ENCODE results near the gene SYNRG.

DNA sequence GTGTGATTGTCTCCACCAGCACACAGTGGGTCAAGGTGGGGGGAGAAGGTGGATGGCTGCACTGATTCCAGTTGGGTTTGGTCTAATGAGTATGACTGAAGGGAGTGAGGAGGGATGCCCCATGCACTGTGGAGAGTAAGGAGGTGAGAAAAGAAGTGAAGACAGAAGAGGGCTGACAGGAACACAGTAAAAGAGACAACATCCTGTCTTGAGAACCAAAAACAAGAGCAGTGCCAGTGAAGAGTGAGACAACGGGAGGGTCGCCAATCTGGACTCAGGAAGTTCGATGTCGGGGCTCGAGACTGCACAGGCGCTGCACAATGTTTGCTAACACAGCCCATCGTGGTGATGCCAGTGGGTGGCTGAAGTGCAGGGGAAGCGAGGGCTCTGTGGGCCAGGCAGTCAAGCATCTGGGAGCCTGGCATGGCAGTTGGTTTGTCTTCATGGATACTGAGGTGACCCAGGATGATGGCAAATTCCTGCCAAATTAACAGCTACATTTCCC is 85.5 kb downstream of the SYNRG start:
- TF ChIP-seq POLR2A (IDR thresholded peaks at IDR 0.05; ENCODE audit: low read depth, low read length) (no peak), MYC (IDR thresholded peaks at IDR 0.05; ENCODE audit: low read depth, low read length) (no peak), POLR2AphosphoS5 (IDR thresholded peaks at IDR 0.05; ENCODE audit: insufficient read depth, low read depth, low read length) (no peak), EZH2 (IDR thresholded peaks at IDR 0.05; ENCODE audit: borderline replicate concordance, low read depth, low read length, severe bottlenecking) (no peak), JUN (IDR thresholded peaks at IDR 0.05; ENCODE audit: borderline replicate concordance, insufficient read depth, insufficient read length, low read depth) (no peak)
- TF ChIP-seq, protein P1, sequence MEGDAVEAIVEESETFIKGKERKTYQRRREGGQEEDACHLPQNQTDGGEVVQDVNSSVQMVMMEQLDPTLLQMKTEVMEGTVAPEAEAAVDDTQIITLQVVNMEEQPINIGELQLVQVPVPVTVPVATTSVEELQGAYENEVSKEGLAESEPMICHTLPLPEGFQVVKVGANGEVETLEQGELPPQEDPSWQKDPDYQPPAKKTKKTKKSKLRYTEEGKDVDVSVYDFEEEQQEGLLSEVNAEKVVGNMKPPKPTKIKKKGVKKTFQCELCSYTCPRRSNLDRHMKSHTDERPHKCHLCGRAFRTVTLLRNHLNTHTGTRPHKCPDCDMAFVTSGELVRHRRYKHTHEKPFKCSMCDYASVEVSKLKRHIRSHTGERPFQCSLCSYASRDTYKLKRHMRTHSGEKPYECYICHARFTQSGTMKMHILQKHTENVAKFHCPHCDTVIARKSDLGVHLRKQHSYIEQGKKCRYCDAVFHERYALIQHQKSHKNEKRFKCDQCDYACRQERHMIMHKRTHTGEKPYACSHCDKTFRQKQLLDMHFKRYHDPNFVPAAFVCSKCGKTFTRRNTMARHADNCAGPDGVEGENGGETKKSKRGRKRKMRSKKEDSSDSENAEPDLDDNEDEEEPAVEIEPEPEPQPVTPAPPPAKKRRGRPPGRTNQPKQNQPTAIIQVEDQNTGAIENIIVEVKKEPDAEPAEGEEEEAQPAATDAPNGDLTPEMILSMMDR (IDR thresholded peaks at IDR 0.05; ENCODE audit: extremely low read depth in 1 of 2, insufficient read depth in 1 of 2, low read depth in 1 of 2, low read length in 2 of 2): no peak
- TF ChIP-seq, protein P2, sequence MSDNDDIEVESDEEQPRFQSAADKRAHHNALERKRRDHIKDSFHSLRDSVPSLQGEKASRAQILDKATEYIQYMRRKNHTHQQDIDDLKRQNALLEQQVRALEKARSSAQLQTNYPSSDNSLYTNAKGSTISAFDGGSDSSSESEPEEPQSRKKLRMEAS (IDR thresholded peaks at IDR 0.05; ENCODE audit: insufficient read depth, insufficient read length): no peak

Data from endothelial cell of umbilical vein (primary cell).